B cell (primary cell): Measurements from ENCODE around the gene C14orf119. TPM values are rescaled to one million over a fixed set of nuclear protein-coding genes. Genes with fewer than 3 reads are reported as not detected.
A peak's percentile ranks its signal among the peaks of the same experiment; 100 is the strongest.

Experiments used
- ATAC-seq: fragments of 200-7000 bp; cut with Tn5 transposase; one replicate; pipeline ENCODE4 v1.10.0; 2021; ENCODE audit warnings: low read depth, mild to moderate bottlenecking, moderate number of reproducible peaks, moderate library complexity
- CTCF ChIA-PET: fragments of 350-600 bp; sonication (Branson Sonifier 250); formaldehyde crosslinking; loops from one replicate; lab custom pipeline; 2021; ENCODE audit warnings: antibody characterized with exemption, inconsistent platforms; lab: Charles Lee
- POLR2A ChIA-PET: fragments of 350-600 bp; sonication (Branson Sonifier 250); formaldehyde crosslinking; loops from one replicate; lab custom pipeline; 2021; ENCODE audit warnings: antibody characterized with exemption; lab: Charles Lee
- DNase-seq: peaks from one replicate; pipeline ENCODE4 v3.0.0; 2013
- H2AFZ ChIP-seq: 2 replicates; pipeline ENCODE4 v1.6.1; 2012; ENCODE audit warnings: mild to moderate bottlenecking, low read depth, low read length; ENCODE audit not compliant: insufficient read depth, poor library complexity, severe bottlenecking
- H3K27ac ChIP-seq, 2 donors: 1 replicate in 1 of 2; 2 replicates in 1 of 2; pipeline ENCODE4 v1.5.1; 2012 to 2013; ENCODE audit warnings: low read length in 2 of 2, mild to moderate bottlenecking in 2 of 2, moderate library complexity in 1 of 2
- H3K27me3 ChIP-seq, 4 experiments: fragments of 200-600 bp in 1 of 4; sonication (generic) in 1 of 4; replicated peaks in 1 of 4; 1 replicate in 2 of 4; 2 replicates in 2 of 4; pipeline versions ENCODE4 v1.6.1 to v1.7.0; 2013 to 2016; ENCODE audit warnings: low read length in 3 of 4, mild to moderate bottlenecking in 2 of 4, mixed read lengths in 1 of 4, moderate library complexity in 1 of 4; ENCODE audit not compliant: insufficient read depth in 4 of 4, control insufficient read depth in 3 of 4; ENCODE audit errors: control extremely low read depth in 1 of 4
- H3K36me3 ChIP-seq, 2 experiments: replicated peaks in 1 of 2; 1 replicate in 1 of 2; 2 replicates in 1 of 2; pipeline versions ENCODE4 v1.6.1 to v1.7.1; 2013; ENCODE audit warnings: low read length in 1 of 2; ENCODE audit not compliant: insufficient read depth in 2 of 2, control insufficient read depth in 1 of 2; ENCODE audit errors: control extremely low read depth in 1 of 2, extremely low read depth in 1 of 2
- H3K4me1 ChIP-seq, 2 donors: fragments of 200-600 bp in 1 of 2; sonication (generic) in 1 of 2; 1 replicate in 1 of 2; 2 replicates in 1 of 2; pipeline versions ENCODE4 v1.5.1 to v1.6.1; 2013 to 2017; ENCODE audit warnings: low read length in 2 of 2; ENCODE audit not compliant: control insufficient read depth in 2 of 2, insufficient read depth in 2 of 2
- H3K4me2 ChIP-seq: replicated peaks from 2 replicates; pipeline ENCODE3; 2012; ENCODE audit warnings: mild to moderate bottlenecking, low read depth, low read length; ENCODE audit not compliant: poor library complexity, severe bottlenecking
- H3K4me3 ChIP-seq, 5 experiments: fragments of 200-600 bp in 1 of 5; sonication (generic) in 1 of 5; 1 replicate in 3 of 5; 2 replicates in 2 of 5; pipeline versions ENCODE4 v1.5.1 to v1.7.0; 2011 to 2016; ENCODE audit warnings: low read length in 4 of 5, mild to moderate bottlenecking in 4 of 5, low read depth in 2 of 5, control low read depth in 1 of 5, moderate library complexity in 1 of 5; ENCODE audit not compliant: insufficient read depth in 1 of 5; ENCODE audit errors: control extremely low read depth in 1 of 5, extremely low read depth in 1 of 5
- H3K79me2 ChIP-seq: fragments of 200-600 bp; sonication (generic); one replicate; pipeline ENCODE4 v1.6.0; 2016; ENCODE audit warnings: low read length; ENCODE audit not compliant: control insufficient read depth, insufficient read depth
- H3K9ac ChIP-seq: fragments of 200-600 bp; sonication (generic); 2 replicates; pipeline ENCODE4 v1.6.1; 2017; ENCODE audit warnings: mild to moderate bottlenecking, low read length, moderate library complexity
- H3K9me3 ChIP-seq, 3 donors: one replicate each; pipeline versions ENCODE4 v1.6.1 to v1.7.1; 2013; ENCODE audit warnings: low read length in 2 of 3; ENCODE audit not compliant: control insufficient read depth in 2 of 3, insufficient read depth in 1 of 3; ENCODE audit errors: control extremely low read depth in 1 of 3
- H4K20me1 ChIP-seq: 2 replicates; pipeline ENCODE4 v1.6.0; 2012; ENCODE audit warnings: mild to moderate bottlenecking, low read length; ENCODE audit not compliant: insufficient read depth, control insufficient read depth, poor library complexity, severe bottlenecking
- H3K27ac Mint-ChIP-seq: one replicate; pipeline ENCODE4 v1.8.0; 2021; ENCODE audit warnings: mixed read lengths
- H3K27me3 Mint-ChIP-seq: one replicate; pipeline ENCODE4 v1.8.0; 2021; ENCODE audit warnings: mixed read lengths
- H3K4me1 Mint-ChIP-seq: one replicate; pipeline ENCODE4 v1.8.0; 2021; ENCODE audit warnings: mixed read lengths
- H3K4me3 Mint-ChIP-seq: one replicate; pipeline ENCODE4 v1.8.0; 2021; ENCODE audit warnings: mixed read lengths
- H3K9me3 Mint-ChIP-seq: one replicate; pipeline ENCODE4 v1.8.0; 2022; ENCODE audit warnings: mixed read lengths; ENCODE audit not compliant: insufficient read depth
- CTCF ChIP-seq: fragments of 200-600 bp; IDR thresholded peaks from one replicate; pipeline ENCODE4 v1.8.0; 2022; ENCODE audit warnings: antibody characterized with exemption, mild to moderate bottlenecking
- EZH2 ChIP-seq: IDR thresholded peaks from 2 replicates; pipeline ENCODE4 v1.6.1; 2012; ENCODE audit warnings: borderline replicate concordance, low read depth, mild to moderate bottlenecking, moderate library complexity, low read length; ENCODE audit not compliant: insufficient read depth, poor library complexity, severe bottlenecking
- WGBS: methylation state at CpG from one replicate; pipeline ENCODE4 v1.1.5; 2013; ENCODE audit warnings: missing lambda C conversion rate; ENCODE audit not compliant: insufficient coverage; 5-methylcytosine and 5-hydroxymethylcytosine counted together
- intact Hi-C: fragments of 100-400 bp; cut with micrococcal nuclease; formaldehyde crosslinking; loops from one replicate; pipeline ENCODE4 v1.10.0; 2022
- polyA plus RNA-seq: library from polyadenylated mRNA; depleted of rRNA; stranded (reverse); fragments of >200 nt; gene quantifications from 2 replicates; pipeline ENCODE4 v1.2.3, GENCODE V29; 2012
- total RNA-seq, 2 donors: library from RNA; stranded (reverse); fragments of 120-200 nt in 1 of 2; gene quantifications; 1 replicate in 1 of 2; 2 replicates in 1 of 2; pipeline versions ENCODE4 v1.2.3 to v1.2.4, GENCODE V29; 2013 to 2022

The C14orf119 gene
- total and polyA plus RNA-seq, 2 donors (not counting 1 experiment from before 2014, with no cell fraction given): 12.2 to 30.6 TPM

GRCh38 chr14:23123419-23123818 is 28.1 kb downstream of the C14orf119 start:
- no peak overlapping the region for H3K4me3 Mint-ChIP-seq
- no peak for TF ChIP-seq CTCF
- Histone ChIP-seq H3K4me1 (peaks cover 39 to 44% of the 10 kb centered on the region in 2 donors), H2AFZ (peak overlapping the region; percentile 25), H3K9ac (no peak overlapping the region), H3K27me3 (no peaks in the 10 kb centered on the region), H3K9me3 (peaks cover 0 to 3% (median 0%) of the 10 kb centered on the region in 3 donors), H3K36me3 (no peaks in the 10 kb centered on the region), H3K79me2 (no peaks in the 10 kb centered on the region), H3K4me3 (no peak overlapping the region), H3K27ac (no peak overlapping the region), H3K4me2 (no peak overlapping the region), H4K20me1 (no peaks in the 10 kb centered on the region)
- no peak for DNase-seq
- WGBS: 98% methylated on average over 7 of the region's 8 CpGs
- POLR2A ChIA-PET: interaction anchor here (1.2 kb wide), 1 partner anchor 198 kb away, joined by 4 read pairs; the partner anchor contains the start of gene PABPN1
- H3K4me1 Mint-ChIP-seq: peaks cover 40% of the 10 kb centered on the region
- H3K27ac Mint-ChIP-seq: no peak overlapping the region
- no peaks in the 10 kb centered on the region for H3K9me3 Mint-ChIP-seq
- CTCF ChIA-PET: interaction anchor here (6.5 to 9.6 kb wide), 2 partner anchors 46 to 62 kb away, joined by 25 to 249 read pairs; partner anchors contain the start of gene SLC7A8
- intact Hi-C loops: no loop called here
- ATAC-seq: no peak
- H3K27me3 Mint-ChIP-seq: no peaks in the 10 kb centered on the region

- Histone ChIP-seq H3K4me2 (no peak overlapping the region), H3K9me3 (peaks cover 0 to 2% (median 0%) of the 10 kb centered on the region in 3 donors), H2AFZ (no peak overlapping the region), H3K36me3 (no peaks in the 10 kb centered on the region), H3K4me3 (no peak overlapping the region), H3K27ac (no peak overlapping the region), H3K79me2 (no peaks in the 10 kb centered on the region), H3K27me3 (no peaks in the 10 kb centered on the region), H4K20me1 (no peaks in the 10 kb centered on the region), H3K4me1 (peaks cover 33 to 38% of the 10 kb centered on the region in 2 donors), H3K9ac (no peak overlapping the region)
- H3K27ac Mint-ChIP-seq: peak overlapping the region; percentile 47
- DNase-seq (no peak), ATAC-seq (no peak)
- 93% methylated on average over 10 of the region's 13 CpGs for WGBS
- POLR2A ChIA-PET: interaction anchor here (1.2 kb wide), 1 partner anchor 197 kb away, joined by 4 read pairs; the partner anchor contains the start of gene PABPN1
- no peaks in the 10 kb centered on the region for H3K9me3 Mint-ChIP-seq
- H3K27me3 Mint-ChIP-seq: no peaks in the 10 kb centered on the region
- peaks cover 38% of the 10 kb centered on the region for H3K4me1 Mint-ChIP-seq
- no peak for TF ChIP-seq CTCF
- no peak for TF ChIP-seq EZH2
- intact Hi-C loops: no loop called here
- no peak overlapping the region for H3K4me3 Mint-ChIP-seq
- CTCF ChIA-PET: interaction anchor here (0.6 to 9.6 kb wide), 4 partner anchors 47 to 436 kb away, joined by 3 to 249 read pairs (median 14); partner anchors contain the start of gene SLC7A8
These were observed 29.1 kb downstream of the C14orf119 start for GRCh38 chr14:23124337-23124954.
